Esophagus muscularis mucosa (tissue), 4 donors: ENCODE measurements around the gene MAPK14. TPM values are rescaled to one million over a fixed set of nuclear protein-coding genes. Genes with fewer than 3 reads are reported as not detected.

Experiments
- DNase-seq: peaks from one replicate; pipeline ENCODE4 v3.0.0-alpha.2; 2017; ENCODE audit errors: extremely low spot score
- H3K27ac ChIP-seq, 4 donors: fragments of 200-600 bp; sonication (generic); replicated peaks in 1 of 4; 1 replicate in 3 of 4; 2 replicates in 1 of 4; pipeline ENCODE4 v1.5.1; 2016 to 2019; ENCODE audit warnings: mild to moderate bottlenecking in 1 of 4
- H3K27me3 ChIP-seq, 4 donors: fragments of 200-600 bp; sonication (generic); one replicate each; pipeline versions ENCODE4 v1.5.1 to v1.6.0; 2016 to 2019
- H3K36me3 ChIP-seq, 4 donors: fragments of 200-600 bp; sonication (generic); one replicate each; pipeline ENCODE4 v1.5.1; 2016 to 2019
- H3K4me1 ChIP-seq, 4 donors: fragments of 200-600 bp; sonication (generic); one replicate each; pipeline ENCODE4 v1.5.1; 2016 to 2019
- H3K4me3 ChIP-seq, 4 donors: fragments of 200-600 bp; sonication (generic); 1 replicate in 2 of 4; 2 replicates in 2 of 4; pipeline ENCODE4 v1.5.1; 2016 to 2019; ENCODE audit warnings: mild to moderate bottlenecking in 4 of 4, moderate library complexity in 1 of 4
- H3K9me3 ChIP-seq, 4 donors: fragments of 200-600 bp; sonication (generic); 1 replicate in 3 of 4; 2 replicates in 1 of 4; pipeline ENCODE4 v1.5.1; 2016 to 2019
- EP300 ChIP-seq: sonication (generic); formaldehyde crosslinking; IDR thresholded peaks from one replicate; pipeline ENCODE4 v1.6.1; 2017; ENCODE audit warnings: antibody characterized with exemption
- POLR2A ChIP-seq: fragments of 450-650 bp; IDR thresholded peaks from one replicate; pipeline ENCODE4 v1.6.1; 2017; ENCODE audit warnings: antibody characterized with exemption, moderate library complexity, mild to moderate bottlenecking, low read depth
- POLR2AphosphoS5 ChIP-seq, 2 donors: sonication (generic); formaldehyde crosslinking; IDR thresholded peaks; one replicate each; pipeline ENCODE4 v1.6.1; 2017; ENCODE audit warnings: antibody characterized with exemption in 2 of 2
- WGBS: methylation state at CpG from one replicate; pipeline ENCODE4 v1.1.5; 2018; 5-methylcytosine and 5-hydroxymethylcytosine counted together
- intact Hi-C: fragments of 100-400 bp; cut with DNase I; formaldehyde crosslinking; loops from one replicate; pipeline ENCODE4 v1.15.1; 2023
- total RNA-seq, 4 donors: library from RNA; depleted of rRNA; stranded (reverse); fragments of >200 nt; gene quantifications; one replicate each; pipeline versions ENCODE4 v1.1.0 to v1.2.1, GENCODE V29; 2016
- TF ChIP-seq, protein P1 (sequence below), 3 experiments: fragments of 200-600 bp in 2 of 3; fragments of 450-650 bp in 1 of 3; sonication (generic) in 2 of 3; IDR thresholded peaks; one replicate each; pipeline ENCODE4 v1.5.1; 2017 to 2019; ENCODE audit warnings: antibody characterized with exemption in 3 of 3, mild to moderate bottlenecking in 2 of 3, moderate library complexity in 1 of 3

Gene MAPK14
- total RNA-seq, 4 donors from 2014 or later = 53.2 to 70.7 (median 66.9) TPM

- DNase-seq = no peak
- 94% methylated on average over 2 of the region's 2 CpGs for WGBS
- H3K27ac ChIP-seq = peak overlapping the region; percentile 3 to 69 (median 36)
Observed at GRCh38 chr6:36094238-36094637, 66.6 kb downstream of the MAPK14 start.

DNA sequence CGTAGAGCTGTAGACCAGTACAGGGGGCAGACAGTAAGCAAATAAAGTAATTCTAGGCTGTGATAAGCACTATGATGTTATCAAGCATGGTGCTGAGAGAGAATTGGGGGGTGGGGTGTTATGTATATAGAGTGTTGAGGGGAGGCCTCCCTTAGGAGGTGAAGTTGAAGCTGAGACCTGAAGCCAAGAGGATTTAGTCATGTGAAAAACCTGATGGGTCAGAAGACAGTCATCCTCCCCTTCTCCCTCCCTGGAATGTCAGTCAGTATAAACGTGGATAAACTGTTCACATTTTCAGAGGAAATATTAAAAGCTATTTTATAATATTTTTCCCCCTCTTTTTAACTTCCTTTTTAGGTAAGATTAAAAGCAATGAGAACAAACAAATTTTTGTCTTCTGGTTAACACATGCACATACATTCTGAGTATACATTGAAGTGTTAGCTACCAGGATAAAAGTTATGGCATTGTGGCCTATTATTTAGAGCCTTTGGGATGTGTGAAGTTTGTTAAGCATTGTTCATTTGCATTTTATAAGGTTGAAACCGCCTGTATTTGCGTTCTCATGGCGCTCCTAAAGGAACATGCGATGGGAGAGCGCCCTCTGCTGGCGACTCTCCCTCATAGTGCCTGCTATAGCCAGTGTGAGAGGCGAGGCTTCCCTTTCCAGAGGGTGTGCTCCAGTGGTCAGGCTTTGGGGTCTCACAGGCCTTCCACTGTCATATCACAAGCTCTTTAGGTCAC is 67.3 kb downstream of the MAPK14 start:
- peak overlapping the region; percentile 3 to 69 (median 36) for H3K27ac ChIP-seq
- no peaks in the 10 kb centered on the region for H3K27me3 ChIP-seq
- H3K4me3 ChIP-seq = no peak overlapping the region
- H3K4me1 ChIP-seq = peaks cover 17 to 31% (median 30%) of the 10 kb centered on the region in 4 donors
- TF ChIP-seq POLR2AphosphoS5 (IDR thresholded peaks at IDR 0.05) = peak; percentile 61 to 75
- TF ChIP-seq, protein P1, sequence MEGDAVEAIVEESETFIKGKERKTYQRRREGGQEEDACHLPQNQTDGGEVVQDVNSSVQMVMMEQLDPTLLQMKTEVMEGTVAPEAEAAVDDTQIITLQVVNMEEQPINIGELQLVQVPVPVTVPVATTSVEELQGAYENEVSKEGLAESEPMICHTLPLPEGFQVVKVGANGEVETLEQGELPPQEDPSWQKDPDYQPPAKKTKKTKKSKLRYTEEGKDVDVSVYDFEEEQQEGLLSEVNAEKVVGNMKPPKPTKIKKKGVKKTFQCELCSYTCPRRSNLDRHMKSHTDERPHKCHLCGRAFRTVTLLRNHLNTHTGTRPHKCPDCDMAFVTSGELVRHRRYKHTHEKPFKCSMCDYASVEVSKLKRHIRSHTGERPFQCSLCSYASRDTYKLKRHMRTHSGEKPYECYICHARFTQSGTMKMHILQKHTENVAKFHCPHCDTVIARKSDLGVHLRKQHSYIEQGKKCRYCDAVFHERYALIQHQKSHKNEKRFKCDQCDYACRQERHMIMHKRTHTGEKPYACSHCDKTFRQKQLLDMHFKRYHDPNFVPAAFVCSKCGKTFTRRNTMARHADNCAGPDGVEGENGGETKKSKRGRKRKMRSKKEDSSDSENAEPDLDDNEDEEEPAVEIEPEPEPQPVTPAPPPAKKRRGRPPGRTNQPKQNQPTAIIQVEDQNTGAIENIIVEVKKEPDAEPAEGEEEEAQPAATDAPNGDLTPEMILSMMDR (IDR thresholded peaks at IDR 0.05) = peak; percentile 96 to 97 (median 96)
- no peak for TF ChIP-seq POLR2A
- no peak for TF ChIP-seq EP300
- intact Hi-C loops = loop anchor here (1.0 to 10.0 kb wide), 2 partner anchors 68 to 100 kb away; partner anchors contain the start of genes BRPF3 and MAPK14
- peak; percentile 96 for DNase-seq
- no peaks in the 10 kb centered on the region for H3K9me3 ChIP-seq
- WGBS = 10% methylated on average over 9 of the region's 9 CpGs
- H3K36me3 ChIP-seq = peaks cover 0 to 39% (median 22%) of the 10 kb centered on the region in 4 donors

More at GRCh38 chr6:36094238-36094637, 66.6 kb downstream of the MAPK14 start:
- peaks cover 10 to 24% (median 23%) of the 10 kb centered on the region in 4 donors for H3K4me1 ChIP-seq
- intact Hi-C loops = loop anchor here (10.0 kb wide), 1 partner anchor 101 kb away; the partner anchor contains the start of gene BRPF3
- TF ChIP-seq, protein P1 (IDR thresholded peaks at IDR 0.05) = no peak
- TF ChIP-seq POLR2AphosphoS5 (IDR thresholded peaks at IDR 0.05) (no peak), POLR2A (no peak)
- no peaks in the 10 kb centered on the region for H3K9me3 ChIP-seq
- no peaks in the 10 kb centered on the region for H3K27me3 ChIP-seq
- H3K36me3 ChIP-seq = peaks cover 0 to 39% (median 21%) of the 10 kb centered on the region in 4 donors
- H3K4me3 ChIP-seq = no peak overlapping the region

- no peak overlapping the region for H3K4me3 ChIP-seq
- no peaks in the 10 kb centered on the region for H3K27me3 ChIP-seq
- TF ChIP-seq, protein P1 (IDR thresholded peaks at IDR 0.05) = no peak
- no peak for TF ChIP-seq POLR2AphosphoS5 (IDR thresholded peaks at IDR 0.05)
- TF ChIP-seq EP300 = no peak
- no peak for TF ChIP-seq POLR2A
- H3K27ac ChIP-seq = peak overlapping the region in 2 of 4 donors; percentile 22 to 69
- intact Hi-C loops = loop anchor here (1.0 to 10.0 kb wide), 2 partner anchors 68 to 99 kb away; partner anchors contain the start of genes BRPF3 and MAPK14
- DNase-seq = no peak
- 80% methylated on average over 8 of the region's 8 CpGs for WGBS
- H3K4me1 ChIP-seq = peaks cover 21 to 37% (median 34%) of the 10 kb centered on the region in 4 donors
- peaks cover 0 to 41% (median 22%) of the 10 kb centered on the region in 4 donors for H3K36me3 ChIP-seq
- no peaks in the 10 kb centered on the region for H3K9me3 ChIP-seq
Observed at GRCh38 chr6:36095497-36096391, 68.1 kb downstream of the MAPK14 start.

- DNase-seq = no peak
- 73% methylated on average over 3 of the region's 3 CpGs for WGBS
- Histone ChIP-seq H3K9me3 (no peaks in the 10 kb centered on the region), H3K4me3 (no peak overlapping the region), H3K36me3 (peaks cover 10 to 49% (median 35%) of the 10 kb centered on the region in 4 donors), H3K27me3 (no peaks in the 10 kb centered on the region), H3K4me1 (peaks cover 21 to 37% (median 34%) of the 10 kb centered on the region in 4 donors), H3K27ac (peak overlapping the region in 1 of 4 donors; percentile 41)
- intact Hi-C loops = loop anchor here (10.0 kb wide), 1 partner anchor 96 kb away; the partner anchor contains the start of gene BRPF3
- no peak for TF ChIP-seq EP300
- TF ChIP-seq, protein P1 (IDR thresholded peaks at IDR 0.05) = no peak
- TF ChIP-seq POLR2A = no peak
Observed at GRCh38 chr6:36098253-36098919, 70.8 kb downstream of the MAPK14 start.
